ENCODE measurements around the gene ALOX12B. TPM values are rescaled to one million over a fixed set of nuclear protein-coding genes. Genes with fewer than 3 reads are reported as not detected.

Gene ALOX12B
- total and polyA plus RNA-seq, 3 experiments from 2014 or later = 1.3 to 1.9 TPM; not detected in 1

- Histone ChIP-seq H3K9me3 (ENCODE audit: low read length) (no peaks in the 10 kb centered on the region), H3K27me3 (ENCODE audit: insufficient read depth, low read length, poor library complexity, severe bottlenecking) (peaks cover under 1% of the 10 kb centered on the region), H3K4me1 (ENCODE audit: insufficient read depth, low read length) (peaks cover 9% of the 10 kb centered on the region), H3K36me3 (ENCODE audit: insufficient read depth, low read length) (no peaks in the 10 kb centered on the region), H3K27ac (ENCODE audit: low read depth, low read length) (no peak overlapping the region), H3K4me3 (ENCODE audit: low read length) (no peak overlapping the region)
- no peak overlapping the region for H3K4me3 Mint-ChIP-seq
- peaks cover 12 to 22% (median 19%) of the 10 kb centered on the region in 3 donors for H3K4me1 Mint-ChIP-seq
- POLR2A ChIA-PET = no interaction called here
- peak in 1 of 5 donors; percentile 26 for DNase-seq
- H3K9me3 Mint-ChIP-seq = no peaks in the 10 kb centered on the region
- H3K36me3 Mint-ChIP-seq = no peaks in the 10 kb centered on the region
- CTCF ChIA-PET = no interaction called here
- H3K27me3 Mint-ChIP-seq = peaks cover 0 to 9% of the 10 kb centered on the region in 2 donors
- no peak overlapping the region for H3K27ac Mint-ChIP-seq
These were observed 33.9 kb downstream of the ALOX12B start for GRCh38 chr17:8053600-8053999.

GRCh38 chr17:8052256-8053252 is 35.0 kb downstream of the ALOX12B start:
- Mint-ChIP-seq H3K9me3 (no peaks in the 10 kb centered on the region), H3K4me1 (peaks cover 10 to 20% (median 18%) of the 10 kb centered on the region in 3 donors), H3K27me3 (peaks cover 0 to 5% of the 10 kb centered on the region in 2 donors), H3K36me3 (no peaks in the 10 kb centered on the region), H3K27ac (no peak overlapping the region), H3K4me3 (no peak overlapping the region)
- CTCF ChIA-PET = no interaction called here
- no peaks in the 10 kb centered on the region for H3K36me3 ChIP-seq (ENCODE audit: insufficient read depth, low read length)
- DNase-seq = peak in 1 of 5 donors; percentile 9
- POLR2A ChIA-PET = no interaction called here
- peaks cover 8% of the 10 kb centered on the region for H3K4me1 ChIP-seq (ENCODE audit: insufficient read depth, low read length)
- no peaks in the 10 kb centered on the region for H3K27me3 ChIP-seq (ENCODE audit: insufficient read depth, low read length, poor library complexity, severe bottlenecking)
- no peak overlapping the region for H3K27ac ChIP-seq (ENCODE audit: low read depth, low read length)
- H3K4me3 ChIP-seq (ENCODE audit: low read length) = no peak overlapping the region
- H3K9me3 ChIP-seq (ENCODE audit: low read length) = no peaks in the 10 kb centered on the region

DNA sequence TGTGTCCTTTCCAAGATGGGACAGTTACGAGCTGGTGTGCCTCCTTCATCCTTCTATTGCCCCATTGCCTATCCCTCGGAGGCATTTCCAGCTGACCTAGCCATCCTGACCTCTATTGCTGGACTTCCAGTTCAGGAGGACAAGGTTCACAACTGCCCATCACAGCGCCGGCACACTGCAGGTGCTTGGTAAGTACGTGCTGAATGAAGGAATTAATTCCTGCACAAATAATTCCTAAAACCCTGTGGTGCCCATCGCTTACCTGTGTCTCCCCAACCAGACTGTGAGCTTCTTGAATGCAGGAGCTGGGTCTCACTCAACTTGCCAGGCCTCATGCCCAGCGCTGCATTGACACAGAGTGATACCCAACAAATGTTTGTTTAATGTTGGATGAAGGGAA is 35.7 kb downstream of the ALOX12B start:
- POLR2A ChIA-PET = interaction anchor here (0.7 kb wide), 1 partner anchor 36 kb away, joined by 4 read pairs; no protein-coding TSS in a partner anchor
- Mint-ChIP-seq H3K4me1 (peaks cover 7 to 14% (median 14%) of the 10 kb centered on the region in 3 donors), H3K36me3 (no peaks in the 10 kb centered on the region), H3K27ac (no peak overlapping the region), H3K4me3 (no peak overlapping the region), H3K9me3 (no peaks in the 10 kb centered on the region), H3K27me3 (peaks cover 0 to 3% of the 10 kb centered on the region in 2 donors)
- CTCF ChIA-PET = no interaction called here
- Histone ChIP-seq H3K4me3 (ENCODE audit: low read length) (no peak overlapping the region), H3K27me3 (ENCODE audit: insufficient read depth, low read length, poor library complexity, severe bottlenecking) (no peaks in the 10 kb centered on the region), H3K4me1 (ENCODE audit: insufficient read depth, low read length) (peaks cover 5% of the 10 kb centered on the region), H3K9me3 (ENCODE audit: low read length) (no peaks in the 10 kb centered on the region), H3K27ac (ENCODE audit: low read depth, low read length) (no peak overlapping the region), H3K36me3 (ENCODE audit: insufficient read depth, low read length) (no peaks in the 10 kb centered on the region)
- peak in 1 of 5 donors; percentile 14 for DNase-seq

DNA sequence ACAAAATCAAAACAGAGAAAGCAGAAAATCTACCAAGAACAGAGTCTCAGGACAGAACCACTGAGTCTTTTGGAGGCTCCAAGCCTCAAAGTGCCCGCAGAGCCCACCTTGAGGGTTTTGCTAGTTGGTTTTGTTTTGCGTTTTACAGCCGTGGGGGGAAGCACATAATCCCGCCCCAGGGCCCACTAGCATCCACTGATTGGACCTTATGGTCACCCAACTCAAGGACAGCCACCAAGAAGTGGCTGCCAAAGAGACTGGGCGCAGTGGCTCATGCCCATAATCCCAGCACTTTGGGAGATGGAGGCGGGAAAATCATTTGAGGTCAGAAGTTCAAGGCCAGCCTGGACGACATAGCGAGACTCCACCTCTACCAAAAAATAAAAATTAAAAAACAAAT is 38.8 kb downstream of the ALOX12B start:
- H3K9me3 Mint-ChIP-seq = no peaks in the 10 kb centered on the region
- no peaks in the 10 kb centered on the region for H3K9me3 ChIP-seq (ENCODE audit: low read length)
- peaks cover 6 to 9% of the 10 kb centered on the region in 2 donors for H3K27me3 Mint-ChIP-seq
- ChIA-PET POLR2A (no interaction called here), CTCF (no interaction called here)
- no peaks in the 10 kb centered on the region for H3K36me3 ChIP-seq (ENCODE audit: insufficient read depth, low read length)
- no peaks in the 10 kb centered on the region for H3K36me3 Mint-ChIP-seq
- H3K4me3 Mint-ChIP-seq = no peak overlapping the region
- H3K27ac Mint-ChIP-seq = peak overlapping the region in 1 of 8 donors; percentile 76
- no peak overlapping the region for H3K4me3 ChIP-seq (ENCODE audit: low read length)
- H3K4me1 ChIP-seq (ENCODE audit: insufficient read depth, low read length) = no peaks in the 10 kb centered on the region
- no peak for DNase-seq
- H3K27ac ChIP-seq (ENCODE audit: low read depth, low read length) = no peak overlapping the region
- H3K27me3 ChIP-seq (ENCODE audit: insufficient read depth, low read length, poor library complexity, severe bottlenecking) = no peaks in the 10 kb centered on the region
- no peaks in the 10 kb centered on the region for H3K4me1 Mint-ChIP-seq

- H3K9me3 ChIP-seq (ENCODE audit: low read length) = no peaks in the 10 kb centered on the region
- POLR2A ChIA-PET = no interaction called here
- H3K9me3 Mint-ChIP-seq = no peaks in the 10 kb centered on the region
These were observed 39.3 kb downstream of the ALOX12B start for GRCh38 chr17:8048236-8048635.

DNA sequence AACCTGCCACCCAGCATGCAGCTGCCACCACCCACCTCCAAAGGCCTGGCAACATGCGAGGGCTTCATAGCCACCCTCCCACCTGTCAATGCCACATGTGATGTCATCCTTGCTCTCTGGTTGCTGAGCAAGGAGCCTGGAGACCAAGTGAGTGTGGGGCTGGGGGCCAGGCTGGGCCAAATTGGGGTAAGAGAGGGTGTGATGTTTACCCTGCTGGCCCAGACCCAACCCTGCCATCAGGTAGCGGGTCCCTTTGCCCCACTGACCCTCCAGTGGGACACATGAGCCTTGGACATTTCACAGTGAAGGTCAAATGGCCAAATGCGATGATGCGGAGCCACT is 39.8 kb downstream of the ALOX12B start:
- no peaks in the 10 kb centered on the region for H3K36me3 Mint-ChIP-seq
- H3K9me3 Mint-ChIP-seq = no peaks in the 10 kb centered on the region
- ChIA-PET POLR2A (no interaction called here), CTCF (interaction anchor here (0.8 to 1.8 kb wide), 2 partner anchors 9 to 13 kb away, joined by 3 to 10 read pairs; no protein-coding TSS in a partner anchor)
- Histone ChIP-seq H3K36me3 (ENCODE audit: insufficient read depth, low read length) (no peaks in the 10 kb centered on the region), H3K4me1 (ENCODE audit: insufficient read depth, low read length) (no peaks in the 10 kb centered on the region), H3K27ac (ENCODE audit: low read depth, low read length) (no peak overlapping the region), H3K9me3 (ENCODE audit: low read length) (no peaks in the 10 kb centered on the region), H3K4me3 (ENCODE audit: low read length) (no peak overlapping the region), H3K27me3 (ENCODE audit: insufficient read depth, low read length, poor library complexity, severe bottlenecking) (no peaks in the 10 kb centered on the region)
- H3K27me3 Mint-ChIP-seq = peaks cover 6 to 9% of the 10 kb centered on the region in 2 donors
- no peak overlapping the region for H3K27ac Mint-ChIP-seq
- no peak overlapping the region for H3K4me3 Mint-ChIP-seq
- no peak for DNase-seq
- H3K4me1 Mint-ChIP-seq = no peaks in the 10 kb centered on the region

More at GRCh38 chr17:8048236-8048635, 39.3 kb downstream of the ALOX12B start:
- Histone ChIP-seq H3K36me3 (ENCODE audit: insufficient read depth, low read length) (no peaks in the 10 kb centered on the region), H3K4me1 (ENCODE audit: insufficient read depth, low read length) (no peaks in the 10 kb centered on the region), H3K27ac (ENCODE audit: low read depth, low read length) (no peak overlapping the region), H3K4me3 (ENCODE audit: low read length) (no peak overlapping the region), H3K27me3 (ENCODE audit: insufficient read depth, low read length, poor library complexity, severe bottlenecking) (no peaks in the 10 kb centered on the region)
- CTCF ChIA-PET = interaction anchor here (1.8 kb wide), 1 partner anchor 9 kb away, joined by 10 read pairs; no protein-coding TSS in a partner anchor
- no peak for DNase-seq
- no peaks in the 10 kb centered on the region for H3K36me3 Mint-ChIP-seq
- H3K27me3 Mint-ChIP-seq = peaks cover 6 to 9% of the 10 kb centered on the region in 2 donors
- H3K4me1 Mint-ChIP-seq = no peaks in the 10 kb centered on the region
- peak overlapping the region in 1 of 8 donors; percentile 76 for H3K27ac Mint-ChIP-seq
- no peak overlapping the region for H3K4me3 Mint-ChIP-seq

DNA sequence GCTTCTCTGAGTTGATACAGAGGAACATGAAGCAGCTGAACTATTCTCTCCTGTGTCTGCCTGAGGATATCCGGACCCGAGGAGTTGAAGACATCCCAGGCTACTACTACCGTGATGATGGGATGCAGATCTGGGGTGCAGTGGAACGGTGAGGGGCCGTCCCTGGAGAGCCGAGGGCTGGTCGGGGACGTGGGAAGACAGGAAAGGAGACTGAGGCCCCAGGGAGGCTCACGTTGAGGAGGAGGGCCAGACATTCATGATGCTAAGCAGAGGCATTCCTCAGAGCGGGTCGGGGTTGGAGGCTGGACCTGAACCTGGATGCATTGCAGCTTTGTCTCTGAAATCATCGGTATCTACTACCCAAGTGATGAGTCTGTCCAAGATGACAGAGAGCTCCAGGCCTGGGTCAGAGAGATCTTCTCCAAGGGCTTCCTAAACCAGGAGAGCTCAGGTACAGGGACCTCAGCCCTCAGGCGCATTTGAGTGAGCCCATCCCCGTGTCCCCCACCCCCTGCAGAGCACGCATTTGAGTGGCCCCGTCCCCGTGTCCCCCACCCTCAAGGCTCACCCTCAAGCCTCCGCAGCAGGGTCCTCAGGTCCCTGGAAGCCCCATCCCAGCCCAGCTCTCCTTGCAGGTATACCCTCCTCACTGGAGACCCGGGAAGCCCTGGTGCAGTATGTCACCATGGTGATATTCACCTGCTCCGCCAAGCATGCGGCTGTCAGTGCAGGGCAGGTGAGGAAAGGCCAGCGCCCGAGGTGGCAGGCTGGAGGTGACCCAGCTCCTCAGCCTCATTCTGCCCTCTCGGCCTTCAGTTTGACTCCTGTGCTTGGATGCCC is 40.4 kb downstream of the ALOX12B start:
- POLR2A ChIA-PET = no interaction called here
- Mint-ChIP-seq H3K36me3 (no peaks in the 10 kb centered on the region), H3K4me3 (no peak overlapping the region), H3K27me3 (peaks cover 6 to 9% of the 10 kb centered on the region in 2 donors), H3K27ac (peak overlapping the region in 1 of 8 donors; percentile 29), H3K4me1 (no peaks in the 10 kb centered on the region), H3K9me3 (no peaks in the 10 kb centered on the region)
- H3K4me1 ChIP-seq (ENCODE audit: insufficient read depth, low read length) = no peaks in the 10 kb centered on the region
- no peak overlapping the region for H3K27ac ChIP-seq (ENCODE audit: low read depth, low read length)
- no peak for DNase-seq
- H3K27me3 ChIP-seq (ENCODE audit: insufficient read depth, low read length, poor library complexity, severe bottlenecking) = no peaks in the 10 kb centered on the region
- no peak overlapping the region for H3K4me3 ChIP-seq (ENCODE audit: low read length)
- no peaks in the 10 kb centered on the region for H3K36me3 ChIP-seq (ENCODE audit: insufficient read depth, low read length)
- no peaks in the 10 kb centered on the region for H3K9me3 ChIP-seq (ENCODE audit: low read length)
- CTCF ChIA-PET = interaction anchor here (0.8 to 1.8 kb wide), 3 partner anchors 10 to 26 kb away, joined by 3 to 10 read pairs (median 4); no protein-coding TSS in a partner anchor
